GM18858 (cell line): Measurements from ENCODE around the gene CBFA2T2.
"Not testable (repeated sequence)": the region's sequence is repeated elsewhere in the genome, so short reads cannot be mapped to it uniquely, and the experiment has no call there.

Experiments
- ATAC-seq: cut with Tn5 transposase; IDR thresholded peaks from one replicate; pipeline ENCODE4 v1.9.1; 2021; ENCODE audit not compliant: unreplicated experiment

The CBFA2T2 gene

GRCh38 chr20:33612001-33612400, 122.1 kb downstream of the CBFA2T2 start:
- ATAC-seq = no peak

DNA sequence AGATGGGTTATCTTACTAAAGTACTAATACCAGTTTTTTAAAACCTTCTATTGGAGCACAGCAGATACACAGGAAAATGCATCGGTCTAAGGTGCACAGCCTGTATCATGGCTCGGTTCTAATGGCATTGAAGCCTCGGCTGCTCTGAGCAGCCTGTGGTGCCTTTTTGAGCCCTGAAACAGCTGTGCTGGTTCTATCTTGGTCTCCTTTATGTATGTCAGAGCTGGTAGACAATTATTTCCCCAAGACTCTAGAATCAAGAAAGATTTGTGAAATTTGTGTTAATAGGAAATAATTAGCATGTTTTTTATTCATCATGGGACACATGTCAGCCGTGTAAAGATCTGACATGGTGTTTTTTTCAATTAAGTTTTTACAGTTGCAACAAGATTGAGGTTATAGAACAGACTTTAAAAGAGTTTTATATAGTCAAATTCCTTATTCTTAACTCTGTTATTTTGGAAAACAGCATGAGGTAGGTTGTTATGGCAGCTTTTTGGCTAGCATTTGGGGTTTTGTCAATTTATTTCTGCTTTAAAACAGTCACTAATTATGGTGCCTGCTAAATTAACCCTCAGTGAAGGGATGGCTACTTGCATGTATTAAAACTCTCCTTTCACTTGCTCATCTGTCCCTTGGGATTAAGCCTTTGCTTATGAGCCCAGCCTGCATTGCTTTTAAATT, 132.0 kb downstream of the CBFA2T2 start:
- no peak for ATAC-seq

DNA sequence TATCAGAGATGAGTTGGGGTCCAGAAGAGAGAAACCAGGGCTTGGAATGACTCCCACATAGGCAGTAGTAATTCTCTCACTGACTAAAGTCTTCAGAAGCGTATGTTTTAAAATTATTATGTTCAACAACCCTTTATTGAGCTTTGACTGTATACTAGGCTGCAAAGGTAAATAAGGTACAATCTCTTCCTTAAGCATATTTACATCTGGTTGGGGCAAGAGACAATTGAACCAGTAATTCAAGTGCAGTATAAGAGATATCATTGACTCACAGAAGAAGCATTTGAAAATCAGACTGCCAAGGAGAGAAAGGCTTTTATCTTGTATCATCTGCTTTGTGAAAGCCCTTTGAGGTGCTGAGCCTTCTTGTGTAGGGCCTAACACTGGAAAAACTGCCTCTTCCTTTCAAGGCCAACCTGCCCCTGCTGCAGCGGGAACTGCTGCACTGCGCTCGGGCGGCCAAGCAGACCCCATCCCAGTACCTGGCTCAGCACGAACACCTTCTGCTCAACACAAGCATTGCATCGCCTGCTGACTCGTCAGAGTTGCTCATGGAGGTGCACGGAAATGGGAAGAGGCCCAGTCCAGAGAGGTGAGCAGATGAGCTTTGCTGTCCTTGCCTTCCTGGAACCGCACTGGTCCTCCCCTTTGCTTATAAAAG, 132.9 kb downstream of the CBFA2T2 start:
- ATAC-seq = no peak

- no peak for ATAC-seq
These were observed 134.5 kb downstream of the CBFA2T2 start for GRCh38 chr20:33624399-33624798.

DNA sequence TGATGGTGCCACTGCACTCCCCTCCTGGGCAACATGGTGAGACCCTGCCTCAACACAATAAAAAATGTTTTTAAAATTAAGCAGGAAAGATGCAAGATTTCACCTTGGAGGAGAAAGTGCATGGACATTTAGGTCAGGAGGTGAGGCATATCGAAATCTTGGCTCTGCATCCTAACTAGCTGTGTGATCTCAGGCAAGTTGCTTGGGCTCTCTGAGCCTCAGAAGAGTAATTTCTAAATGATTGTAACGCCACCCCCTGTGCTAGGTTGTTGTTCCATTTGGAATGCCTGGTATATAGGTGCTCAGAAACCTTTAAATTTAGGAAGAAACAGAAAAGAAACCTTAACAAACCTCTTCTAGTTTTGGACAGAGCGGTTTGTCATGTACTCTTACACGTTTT, 136.3 kb downstream of the CBFA2T2 start:
- ATAC-seq = no peak

DNA sequence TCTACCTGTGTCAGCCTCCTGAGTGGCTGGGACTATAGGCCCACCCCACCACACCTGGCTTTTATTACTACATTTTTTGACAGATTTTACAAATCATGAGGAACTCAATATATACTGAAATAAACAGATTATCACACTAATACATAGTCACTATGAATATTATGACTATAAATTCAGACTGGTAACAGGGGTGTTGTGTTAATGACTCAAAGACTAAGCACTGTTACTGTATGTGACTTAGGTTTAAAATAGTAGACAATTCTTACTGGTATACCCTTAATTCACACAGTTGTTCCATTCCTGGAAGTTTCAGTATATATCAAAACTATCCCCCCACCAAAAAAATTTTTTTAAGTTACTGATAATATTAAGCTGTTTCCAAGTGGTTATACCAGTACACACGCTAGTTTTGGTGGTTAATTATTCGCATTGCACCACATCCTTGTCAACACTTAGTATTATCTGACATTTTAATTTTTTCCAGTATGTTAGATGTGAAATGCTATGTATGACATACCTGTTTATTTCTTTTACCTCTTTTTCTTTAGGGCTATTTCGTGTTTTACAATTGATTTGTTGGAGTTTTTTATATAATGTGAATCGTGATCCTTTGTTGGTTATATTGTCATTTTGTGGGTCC, 137.8 kb downstream of the CBFA2T2 start:
- no peak for ATAC-seq

GRCh38 chr20:33629533-33629932, 139.6 kb downstream of the CBFA2T2 start:
- no peak for ATAC-seq

DNA sequence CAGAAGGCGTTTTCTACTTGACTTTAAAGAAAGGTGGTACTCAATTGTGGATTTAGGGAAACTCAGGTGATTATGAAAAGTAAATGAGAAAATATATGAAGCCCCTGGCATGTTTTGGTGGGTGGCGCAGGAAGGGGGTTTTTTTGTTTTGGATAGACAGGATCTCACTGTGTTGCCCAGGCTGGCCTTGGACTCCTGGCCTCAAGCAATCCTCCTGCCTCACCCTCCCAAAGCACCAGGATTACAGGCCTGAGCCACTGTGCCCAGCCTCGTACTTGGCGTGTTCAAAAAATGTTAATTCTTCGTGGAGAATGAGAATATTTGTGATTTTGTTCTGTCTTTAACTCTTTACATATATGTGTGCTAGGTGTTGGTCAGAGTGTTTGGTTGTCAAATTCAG, 140.1 kb downstream of the CBFA2T2 start:
- no peak for ATAC-seq

DNA sequence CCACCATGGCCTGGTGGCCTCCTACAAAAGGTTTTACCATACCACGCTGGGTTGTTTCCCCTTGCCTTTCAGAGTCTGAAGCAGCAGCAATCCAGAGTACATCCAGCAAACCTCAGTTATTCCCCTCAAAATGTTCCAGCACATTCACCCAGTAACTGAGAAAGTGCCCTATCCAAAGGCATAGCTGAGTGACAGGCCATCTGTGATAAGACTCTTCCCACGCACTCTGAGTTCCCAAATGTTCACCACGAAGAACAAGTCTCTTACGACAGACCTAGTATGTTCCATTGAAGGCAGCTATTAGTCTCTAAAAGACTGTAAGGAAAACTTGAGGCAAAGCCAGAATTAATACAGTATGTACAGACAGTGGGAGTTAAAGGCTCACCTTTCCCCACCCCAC, 140.6 kb downstream of the CBFA2T2 start:
- no peak for ATAC-seq

DNA sequence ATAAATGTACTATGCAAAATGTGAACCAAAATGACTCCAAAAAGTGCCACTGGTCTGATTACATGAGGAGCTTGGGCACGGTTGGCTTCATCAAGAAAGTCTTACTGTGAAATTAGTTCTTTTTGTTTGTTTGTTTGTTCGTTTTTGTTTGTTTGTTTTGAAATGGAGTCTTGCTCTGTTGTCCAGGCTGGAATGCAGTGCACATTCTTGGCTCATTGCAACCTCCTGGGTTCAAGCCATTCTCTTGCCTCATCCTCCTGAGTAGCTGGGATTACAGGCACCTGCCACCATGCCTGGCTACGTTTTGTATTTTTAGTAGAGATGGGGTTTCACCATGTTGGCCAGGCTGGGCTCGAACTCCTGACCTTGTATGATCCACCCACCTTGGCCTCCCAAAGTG, 142.0 kb downstream of the CBFA2T2 start:
- ATAC-seq = not testable (repeated sequence)

DNA sequence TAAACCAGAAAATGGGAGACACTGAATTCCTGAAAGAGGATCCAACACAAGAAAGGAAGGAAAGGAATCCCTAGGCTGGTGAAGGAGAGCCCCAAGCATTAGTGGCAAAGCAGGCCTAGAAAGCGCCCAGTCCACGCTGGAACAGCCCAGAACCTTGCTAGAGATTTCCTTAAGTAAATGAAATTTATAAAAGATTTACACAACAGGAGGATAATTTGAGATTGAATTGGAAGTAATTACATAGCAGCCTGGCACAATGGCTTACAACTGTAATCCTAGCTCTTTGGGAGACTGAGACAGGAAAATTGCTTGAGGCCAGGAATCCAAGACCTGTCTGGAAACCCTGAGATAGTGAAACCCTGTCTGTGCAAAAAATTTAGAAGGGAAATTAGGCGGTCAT, 145.4 kb downstream of the CBFA2T2 start:
- ATAC-seq = no peak

- ATAC-seq = no peak
These were observed 146.9 kb downstream of the CBFA2T2 start for GRCh38 chr20:33636776-33637175.

DNA sequence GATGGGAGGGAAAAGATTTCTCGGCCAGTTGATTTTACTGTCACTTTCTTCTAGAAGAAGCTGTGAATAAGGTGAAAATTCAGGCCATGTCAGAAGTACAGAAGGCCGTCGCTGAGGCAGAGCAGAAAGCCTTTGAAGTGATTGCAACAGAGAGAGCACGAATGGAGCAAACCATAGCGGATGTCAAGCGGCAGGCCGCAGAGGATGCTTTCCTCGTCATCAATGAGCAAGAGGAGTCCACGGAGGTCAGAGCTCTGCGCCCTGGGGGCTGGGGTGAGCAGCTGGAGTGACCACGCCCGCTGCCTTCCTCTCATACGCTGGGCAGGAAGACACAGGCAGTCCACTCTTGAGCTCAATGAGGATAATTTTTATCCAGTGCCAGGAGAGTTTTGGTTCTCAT, 150.4 kb downstream of the CBFA2T2 start:
- ATAC-seq = no peak

DNA sequence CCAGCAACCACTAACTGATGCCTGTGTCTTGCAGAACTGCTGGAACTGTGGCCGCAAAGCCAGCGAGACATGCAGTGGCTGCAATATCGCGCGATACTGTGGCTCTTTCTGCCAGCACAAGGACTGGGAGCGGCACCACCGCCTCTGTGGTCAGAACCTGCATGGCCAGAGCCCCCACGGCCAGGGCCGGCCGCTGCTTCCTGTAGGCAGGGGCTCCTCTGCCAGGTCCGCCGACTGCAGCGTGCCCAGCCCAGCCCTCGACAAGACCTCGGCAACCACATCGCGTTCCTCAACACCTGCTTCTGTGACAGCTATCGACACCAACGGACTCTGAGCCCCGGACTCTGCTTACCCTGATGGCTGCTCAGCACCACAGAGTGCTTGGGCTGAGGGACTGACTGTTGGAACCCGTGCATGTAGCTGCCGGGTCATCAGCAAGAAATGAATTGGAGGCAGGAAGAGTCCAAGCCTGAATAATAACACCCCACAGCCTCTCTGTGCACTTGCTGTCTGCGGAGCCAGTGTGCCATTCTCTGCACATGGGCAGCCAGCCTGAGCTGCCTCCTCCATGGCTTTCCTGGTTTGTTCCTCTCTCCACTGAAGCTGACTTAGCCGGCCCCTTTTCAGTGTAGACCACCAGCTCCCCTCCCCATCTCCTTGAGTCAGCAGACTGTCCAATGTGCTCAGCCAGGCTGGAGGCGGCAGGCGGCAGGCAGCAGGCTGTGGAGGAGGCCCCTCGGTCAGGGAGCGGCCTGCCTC, 154.6 kb downstream of the CBFA2T2 start:
- ATAC-seq = no peak

- no peak for ATAC-seq
These were observed 155.1 kb downstream of the CBFA2T2 start for GRCh38 chr20:33645072-33645358.

DNA sequence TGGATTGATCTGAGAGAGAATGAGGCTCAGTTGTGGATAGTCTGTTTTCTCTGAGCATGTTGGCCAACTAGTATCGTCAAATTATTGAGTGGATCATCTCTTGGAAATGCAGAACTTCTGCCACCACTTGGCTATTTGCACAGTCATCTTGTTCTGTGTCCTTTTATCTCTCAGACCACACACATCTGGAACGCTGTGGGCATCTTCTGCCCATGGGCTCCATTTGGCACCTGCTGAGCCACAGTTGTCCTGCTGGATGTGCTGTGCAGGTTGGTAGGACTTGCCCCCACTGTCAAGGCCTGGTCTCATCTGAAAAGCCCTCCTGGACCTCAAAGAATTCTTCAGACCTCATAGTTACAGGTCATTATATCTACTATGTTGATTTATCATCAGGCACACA, 155.5 kb downstream of the CBFA2T2 start:
- ATAC-seq = no peak

DNA sequence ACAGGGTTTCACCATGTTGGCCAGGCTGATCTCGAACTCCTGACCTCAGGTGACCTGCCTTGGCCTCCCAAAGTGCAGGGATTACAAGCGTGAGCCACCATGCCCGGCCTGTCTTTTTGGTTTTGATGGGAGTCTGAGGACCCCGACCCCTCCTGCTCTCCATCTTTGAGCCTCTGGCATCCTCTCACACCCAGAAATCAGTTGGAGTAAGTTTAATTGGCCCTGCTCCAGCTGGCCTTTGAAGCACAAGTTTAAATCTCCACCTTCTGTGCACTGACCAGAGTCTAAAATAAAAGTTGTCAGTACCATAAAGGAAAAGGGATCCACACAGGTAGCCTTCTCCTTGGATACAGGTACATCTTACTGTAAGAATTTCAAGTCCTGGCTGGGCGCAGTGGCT, 156.3 kb downstream of the CBFA2T2 start:
- no peak for ATAC-seq

GRCh38 chr20:33646959-33647602, 157.2 kb downstream of the CBFA2T2 start:
- not testable (repeated sequence) for ATAC-seq

- peak; percentile 54 for ATAC-seq
These were observed 157.9 kb downstream of the CBFA2T2 start for GRCh38 chr20:33647603-33648395.

GRCh38 chr20:33648396-33649004, 158.6 kb downstream of the CBFA2T2 start:
- ATAC-seq = no peak
